ENCODE measurements around the gene CSNK1D.

CSNK1D gene

GRCh38 chr17:82241926-82242697, 31.4 kb downstream of the CSNK1D start:
- peaks cover 79% of the 10 kb centered on the region for H3K36me3 ChIP-seq (ENCODE audit: control insufficient read depth, insufficient read depth, low read length)
- no peak overlapping the region for H3K4me3 ChIP-seq (ENCODE audit: extremely low read depth, insufficient read depth, low read length, poor library complexity, severe bottlenecking)
- H3K4me1 ChIP-seq (ENCODE audit: control insufficient read depth, insufficient read depth, low read length, poor library complexity, severe bottlenecking) = peaks cover 38% of the 10 kb centered on the region
- peak overlapping the region; percentile 67 for H3K27ac ChIP-seq (ENCODE audit: low read depth, low read length, severe bottlenecking)
- WGBS, 2 experiments (ENCODE audit: insufficient coverage in 2 of 2) = 94 to 95% methylated on average over 8 to 14 of the region's 20 CpGs
- H3K9me3 ChIP-seq (ENCODE audit: control insufficient read depth, low read length) = no peaks in the 10 kb centered on the region

DNA sequence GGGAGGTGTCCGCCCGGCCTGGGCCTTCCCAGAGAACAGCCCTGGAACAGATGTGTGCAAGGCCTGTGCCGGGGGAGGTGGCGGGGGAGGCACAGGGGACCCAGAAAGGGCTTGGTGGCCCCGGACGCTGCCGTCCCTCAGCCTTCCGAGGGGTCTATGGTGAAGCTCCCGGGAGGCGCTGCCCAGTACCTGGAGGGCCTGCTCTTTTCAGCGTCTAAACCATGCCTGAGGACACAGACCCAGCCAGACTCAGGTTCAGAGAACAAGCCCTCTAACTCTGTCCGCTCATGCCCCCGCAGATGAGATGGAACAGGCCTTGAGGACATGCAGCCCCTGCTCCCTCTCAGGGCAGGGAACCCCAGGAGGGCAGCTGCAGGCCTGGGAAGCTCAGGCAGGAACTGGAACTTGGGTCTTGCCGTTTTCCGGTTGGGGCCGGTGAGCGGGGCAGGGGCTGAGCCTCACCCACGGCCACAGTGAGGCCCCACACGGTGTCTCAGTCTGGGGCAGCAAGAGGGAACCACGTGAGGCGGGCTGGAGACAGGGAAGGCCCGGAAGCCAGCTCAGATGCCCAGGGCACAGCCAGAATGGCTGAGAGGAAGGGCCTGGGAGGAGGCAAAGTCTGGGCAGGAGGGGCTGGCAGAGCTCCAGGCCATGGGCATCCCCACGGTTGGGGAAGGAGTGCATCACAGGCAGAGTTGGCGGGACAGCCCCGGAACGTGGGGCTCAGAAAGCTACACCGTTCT, 32.1 kb downstream of the CSNK1D start:
- H3K4me1 ChIP-seq (ENCODE audit: control insufficient read depth, insufficient read depth, low read length, poor library complexity, severe bottlenecking) = peaks cover 38% of the 10 kb centered on the region
- no peak overlapping the region for H3K4me3 ChIP-seq (ENCODE audit: extremely low read depth, insufficient read depth, low read length, poor library complexity, severe bottlenecking)
- no peaks in the 10 kb centered on the region for H3K9me3 ChIP-seq (ENCODE audit: control insufficient read depth, low read length)
- peaks cover 79% of the 10 kb centered on the region for H3K36me3 ChIP-seq (ENCODE audit: control insufficient read depth, insufficient read depth, low read length)
- WGBS, 2 experiments (ENCODE audit: insufficient coverage in 2 of 2) = 94 to 96% methylated on average over 19 to 24 of the region's 27 CpGs
- H3K27ac ChIP-seq (ENCODE audit: low read depth, low read length, severe bottlenecking) = peak overlapping the region; percentile 67

- H3K36me3 ChIP-seq (ENCODE audit: control insufficient read depth, insufficient read depth, low read length) = peaks cover 79% of the 10 kb centered on the region
- peaks cover 45% of the 10 kb centered on the region for H3K4me1 ChIP-seq (ENCODE audit: control insufficient read depth, insufficient read depth, low read length, poor library complexity, severe bottlenecking)
- H3K9me3 ChIP-seq (ENCODE audit: control insufficient read depth, low read length) = no peaks in the 10 kb centered on the region
- H3K4me3 ChIP-seq (ENCODE audit: extremely low read depth, insufficient read depth, low read length, poor library complexity, severe bottlenecking) = no peak overlapping the region
- peak overlapping the region; percentile 67 for H3K27ac ChIP-seq (ENCODE audit: low read depth, low read length, severe bottlenecking)
- WGBS, 2 experiments (ENCODE audit: insufficient coverage in 2 of 2) = 95 to 96% methylated on average over 11 to 18 of the region's 20 CpGs
Measured at GRCh38 chr17:82240506-82241182, 32.9 kb downstream of the CSNK1D start.

DNA sequence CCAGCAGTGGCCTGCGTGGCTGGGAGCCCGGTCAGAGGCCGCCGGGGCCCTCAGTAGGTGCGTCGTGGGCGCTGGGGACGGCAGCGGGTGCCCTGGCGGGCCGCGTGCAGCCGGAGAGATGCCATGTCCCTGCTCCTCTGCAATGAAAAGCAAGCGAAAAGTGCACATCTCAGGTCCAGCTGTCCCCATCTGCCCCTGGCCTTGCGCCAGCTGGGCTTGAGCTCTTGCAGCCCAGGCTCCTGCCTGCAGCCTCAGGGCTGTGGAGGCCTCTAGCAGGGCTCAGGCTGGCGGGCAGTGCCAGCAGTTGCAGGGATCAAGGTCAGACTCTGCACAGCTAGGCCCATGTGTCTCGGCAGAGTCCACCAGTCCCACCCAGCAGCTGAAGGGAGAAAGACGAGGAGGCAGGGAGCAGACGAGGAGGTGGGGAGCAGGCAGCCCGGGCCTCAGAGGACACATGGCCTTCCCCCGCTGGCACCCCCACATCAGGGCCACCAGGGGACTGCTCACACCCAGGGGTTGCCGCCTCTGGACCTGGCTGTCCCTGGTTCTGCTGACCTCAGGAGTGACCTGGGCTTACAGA, 33.5 kb downstream of the CSNK1D start:
- 89 to 91% methylated on average over 21 to 22 of the region's 22 CpGs for whole genome bisulfite sequencing, 2 experiments (ENCODE audit: insufficient coverage in 2 of 2)
- no peak overlapping the region for H3K4me3 ChIP-seq (ENCODE audit: extremely low read depth, insufficient read depth, low read length, poor library complexity, severe bottlenecking)
- peak overlapping the region; percentile 29 for H3K27ac ChIP-seq (ENCODE audit: low read depth, low read length, severe bottlenecking)
- no peaks in the 10 kb centered on the region for H3K9me3 ChIP-seq (ENCODE audit: control insufficient read depth, low read length)
- peaks cover 50% of the 10 kb centered on the region for H3K4me1 ChIP-seq (ENCODE audit: control insufficient read depth, insufficient read depth, low read length, poor library complexity, severe bottlenecking)
- H3K36me3 ChIP-seq (ENCODE audit: control insufficient read depth, insufficient read depth, low read length) = peaks cover 77% of the 10 kb centered on the region

- H3K4me1 ChIP-seq (ENCODE audit: control insufficient read depth, insufficient read depth, low read length, poor library complexity, severe bottlenecking) = peaks cover 56% of the 10 kb centered on the region
- no peak overlapping the region for H3K4me3 ChIP-seq (ENCODE audit: extremely low read depth, insufficient read depth, low read length, poor library complexity, severe bottlenecking)
- H3K36me3 ChIP-seq (ENCODE audit: control insufficient read depth, insufficient read depth, low read length) = peaks cover 77% of the 10 kb centered on the region
- H3K27ac ChIP-seq (ENCODE audit: low read depth, low read length, severe bottlenecking) = no peak overlapping the region
- 95% methylated on average over 16 to 17 of the region's 17 CpGs for WGBS, 2 experiments (ENCODE audit: insufficient coverage in 2 of 2)
- no peaks in the 10 kb centered on the region for H3K9me3 ChIP-seq (ENCODE audit: control insufficient read depth, low read length)
Measured at GRCh38 chr17:82239401-82239925, 34.0 kb downstream of the CSNK1D start.

GRCh38 chr17:82238472-82239201, 34.9 kb downstream of the CSNK1D start:
- 83 to 87% methylated on average over 30 to 33 of the region's 33 CpGs for WGBS, 2 experiments (ENCODE audit: insufficient coverage in 2 of 2)
- Histone ChIP-seq H3K27ac (ENCODE audit: low read depth, low read length, severe bottlenecking) (peak overlapping the region; percentile 41), H3K4me3 (ENCODE audit: extremely low read depth, insufficient read depth, low read length, poor library complexity, severe bottlenecking) (no peak overlapping the region), H3K9me3 (ENCODE audit: control insufficient read depth, low read length) (no peaks in the 10 kb centered on the region), H3K4me1 (ENCODE audit: control insufficient read depth, insufficient read depth, low read length, poor library complexity, severe bottlenecking) (peaks cover 59% of the 10 kb centered on the region), H3K36me3 (ENCODE audit: control insufficient read depth, insufficient read depth, low read length) (peaks cover 71% of the 10 kb centered on the region)

GRCh38 chr17:82237746-82238471, 35.6 kb downstream of the CSNK1D start:
- H3K27ac ChIP-seq (ENCODE audit: low read depth, low read length, severe bottlenecking) = peak overlapping the region; percentile 41
- no peak overlapping the region for H3K4me3 ChIP-seq (ENCODE audit: extremely low read depth, insufficient read depth, low read length, poor library complexity, severe bottlenecking)
- peaks cover 68% of the 10 kb centered on the region for H3K36me3 ChIP-seq (ENCODE audit: control insufficient read depth, insufficient read depth, low read length)
- 95 to 96% methylated on average over 28 to 33 of the region's 34 CpGs for WGBS, 2 experiments (ENCODE audit: insufficient coverage in 2 of 2)
- no peaks in the 10 kb centered on the region for H3K9me3 ChIP-seq (ENCODE audit: control insufficient read depth, low read length)
- H3K4me1 ChIP-seq (ENCODE audit: control insufficient read depth, insufficient read depth, low read length, poor library complexity, severe bottlenecking) = peaks cover 62% of the 10 kb centered on the region

GRCh38 chr17:82237083-82237745, 36.3 kb downstream of the CSNK1D start:
- no peak overlapping the region for H3K4me3 ChIP-seq (ENCODE audit: extremely low read depth, insufficient read depth, low read length, poor library complexity, severe bottlenecking)
- 96% methylated on average over 48 to 58 of the region's 59 CpGs for WGBS, 2 experiments (ENCODE audit: insufficient coverage in 2 of 2)
- H3K36me3 ChIP-seq (ENCODE audit: control insufficient read depth, insufficient read depth, low read length) = peaks cover 66% of the 10 kb centered on the region
- no peaks in the 10 kb centered on the region for H3K9me3 ChIP-seq (ENCODE audit: control insufficient read depth, low read length)
- peaks cover 63% of the 10 kb centered on the region for H3K4me1 ChIP-seq (ENCODE audit: control insufficient read depth, insufficient read depth, low read length, poor library complexity, severe bottlenecking)
- H3K27ac ChIP-seq (ENCODE audit: low read depth, low read length, severe bottlenecking) = no peak overlapping the region

Data from mesodermal cell (in vitro differentiated cells).